Measurements from ENCODE around the gene TNIK. TPM values are rescaled to one million over a fixed set of nuclear protein-coding genes. Genes with fewer than 3 reads are reported as not detected.

The TNIK gene
- polyA plus RNA-seq, 1 of the 3 experiments (the other 2 are of a cell fraction): 19.4 TPM

DNA sequence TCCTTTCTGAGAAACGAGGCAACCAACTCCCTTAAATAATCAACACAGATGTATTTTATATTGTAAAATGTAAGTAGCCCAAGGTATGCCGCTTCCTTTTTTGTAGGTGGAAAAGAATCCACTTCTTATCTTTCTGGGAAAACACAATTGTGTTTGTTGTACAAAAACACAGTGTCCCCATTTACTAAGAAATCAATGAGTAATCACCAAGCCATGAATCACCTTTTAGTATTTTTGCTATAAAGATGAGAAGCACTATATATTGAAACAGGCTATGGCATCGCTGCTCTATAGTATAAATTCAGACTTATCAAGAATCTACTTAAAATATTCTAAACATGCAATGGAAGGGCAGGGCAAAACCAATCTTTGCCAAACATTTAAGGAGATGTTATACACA, 104.0 kb downstream of the TNIK start:
- TF ChIP-seq CHD2 (IDR thresholded peaks at IDR 0.05; ENCODE audit: low read length, partially characterized antibody): no peak
- TF ChIP-seq FOSL2 (IDR thresholded peaks at IDR 0.05; ENCODE audit: borderline replicate concordance, low read depth): 0 out of 2 replicates have a peak, but pooled peaks have one; percentile 17
- Histone ChIP-seq H3K79me2 (ENCODE audit: insufficient read depth) (peaks cover 46% of the 10 kb centered on the region), H4K20me1 (ENCODE audit: insufficient read depth) (no peaks in the 10 kb centered on the region), H3K9me2 (no peaks in the 10 kb centered on the region), H3K36me3 (replicated peaks in 1 of 2; ENCODE audit: control insufficient read depth in 1 of 2, insufficient read depth in 2 of 2, low read length in 1 of 2) (no peaks in the 10 kb centered on the region), H2AFZ (ENCODE audit: low read depth) (no peak overlapping the region), H3K27ac (ENCODE audit: low read depth in 2 of 2, low read length in 1 of 2) (no peak overlapping the region), H3K4me2 (no peak overlapping the region), H3F3A (replicated peaks; ENCODE audit: insufficient read depth) (peaks cover 13% of the 10 kb centered on the region), H3K4me3 (ENCODE audit: low read depth in 2 of 2, low read length in 1 of 2) (no peak overlapping the region), H3K4me1 (ENCODE audit: control insufficient read depth in 1 of 2, insufficient read depth in 2 of 2, low read depth in 1 of 2, low read length in 1 of 2) (peaks cover 6 to 23% of the 10 kb centered on the region in 2 experiments; a peak in 3 of 4 replicates), H3K9me3 (no peaks in the 10 kb centered on the region), H3K27me3 (ENCODE audit: insufficient read depth) (no peaks in the 10 kb centered on the region), H3K9ac (no peak overlapping the region)
- no peak for DNase-seq
- ChIA-PET POLR2A (no interaction called here), CTCF (no interaction called here)
- WGBS (ENCODE audit: low lambda C conversion rate): 86% methylated on average over 3 of the region's 3 CpGs

DNA sequence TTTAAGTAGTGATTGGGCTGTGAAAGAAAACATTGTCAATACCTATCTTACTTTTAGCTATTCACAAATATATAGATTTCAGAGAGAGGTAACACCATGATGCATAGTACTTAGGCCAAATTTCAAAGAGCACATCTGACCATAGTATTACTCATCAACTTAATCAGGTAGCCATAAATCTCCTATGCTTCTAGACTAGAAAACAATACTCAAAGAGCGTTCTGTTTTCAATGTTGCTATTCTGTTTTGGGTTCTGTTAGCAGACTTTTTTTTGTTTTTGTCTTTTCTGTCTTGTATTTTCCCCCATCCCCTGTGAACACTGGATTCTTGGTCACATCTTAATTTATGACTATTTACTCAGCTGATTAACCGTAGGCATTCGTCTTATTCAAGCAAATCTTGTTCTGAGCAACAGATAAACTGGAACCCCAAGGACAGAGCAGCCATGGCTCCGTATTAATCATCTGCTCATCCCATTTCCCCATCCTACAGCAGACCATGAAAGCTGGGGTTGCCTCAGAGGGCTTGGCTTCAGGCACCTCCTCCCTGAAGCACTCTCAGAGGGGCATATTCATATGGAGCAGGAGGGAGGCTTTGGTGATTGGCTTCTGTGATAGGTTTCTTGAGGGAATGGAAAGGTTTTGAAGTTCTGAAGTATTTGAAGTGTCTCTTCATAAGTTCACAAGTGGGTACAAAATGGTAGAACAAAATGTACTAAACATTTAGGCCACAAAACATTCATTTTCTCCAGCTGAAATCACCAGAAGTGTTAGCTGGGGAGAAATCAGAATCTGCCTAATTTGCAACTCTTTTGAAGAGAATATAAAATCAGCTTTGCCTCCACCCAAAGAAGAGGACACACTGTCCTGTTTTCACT, 105.3 kb downstream of the TNIK start:
- TF ChIP-seq TEAD4 (IDR thresholded peaks at IDR 0.05; ENCODE audit: borderline replicate concordance, insufficient read depth) (no peak), TCF12 (IDR thresholded peaks at IDR 0.05) (peak; percentile 46; the same call in 1 of the 2 replicates), RXRA (IDR thresholded peaks at IDR 0.05; ENCODE audit: borderline replicate concordance, low read depth) (0 out of 2 replicates have a peak, but pooled peaks have one; percentile 24), JUND (IDR thresholded peaks at IDR 0.05) (peak; percentile 49; the same call in 1 of the 2 replicates), NFIC (IDR thresholded peaks at IDR 0.05; ENCODE audit: borderline replicate concordance) (0 out of 2 replicates have a peak, but pooled peaks have one; percentile 10), RFX5 (IDR thresholded peaks at IDR 0.05; ENCODE audit: low read length) (no peak)
- TF ChIP-seq, protein P1, sequence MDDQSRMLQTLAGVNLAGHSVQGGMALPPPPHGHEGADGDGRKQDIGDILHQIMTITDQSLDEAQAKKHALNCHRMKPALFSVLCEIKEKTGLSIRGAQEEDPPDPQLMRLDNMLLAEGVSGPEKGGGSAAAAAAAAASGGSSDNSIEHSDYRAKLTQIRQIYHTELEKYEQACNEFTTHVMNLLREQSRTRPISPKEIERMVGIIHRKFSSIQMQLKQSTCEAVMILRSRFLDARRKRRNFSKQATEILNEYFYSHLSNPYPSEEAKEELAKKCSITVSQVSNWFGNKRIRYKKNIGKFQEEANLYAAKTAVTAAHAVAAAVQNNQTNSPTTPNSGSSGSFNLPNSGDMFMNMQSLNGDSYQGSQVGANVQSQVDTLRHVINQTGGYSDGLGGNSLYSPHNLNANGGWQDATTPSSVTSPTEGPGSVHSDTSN (IDR thresholded peaks at IDR 0.05): peak; percentile 52
- Histone ChIP-seq H3K27ac (ENCODE audit: low read depth in 2 of 2, low read length in 1 of 2) (peak overlapping the region in 1 of 2 experiments; percentile 90; a peak in 2 of 4 replicates), H3K9me3 (no peaks in the 10 kb centered on the region), H3K27me3 (ENCODE audit: insufficient read depth) (no peaks in the 10 kb centered on the region), H2AFZ (ENCODE audit: low read depth) (no peak overlapping the region), H3F3A (replicated peaks; ENCODE audit: insufficient read depth) (peaks cover 22% of the 10 kb centered on the region), H3K36me3 (replicated peaks in 1 of 2; ENCODE audit: control insufficient read depth in 1 of 2, insufficient read depth in 2 of 2, low read length in 1 of 2) (no peaks in the 10 kb centered on the region), H3K4me1 (ENCODE audit: control insufficient read depth in 1 of 2, insufficient read depth in 2 of 2, low read depth in 1 of 2, low read length in 1 of 2) (peaks cover 6 to 23% of the 10 kb centered on the region in 2 experiments; a peak in 3 of 4 replicates), H3K4me3 (ENCODE audit: low read depth in 2 of 2, low read length in 1 of 2) (no peak overlapping the region), H4K20me1 (ENCODE audit: insufficient read depth) (no peaks in the 10 kb centered on the region), H3K79me2 (ENCODE audit: insufficient read depth) (peaks cover 37% of the 10 kb centered on the region; the same call in 1 of the 2 replicates), H3K4me2 (no peak overlapping the region; the same call in 1 of the 2 replicates), H3K9ac (no peak overlapping the region), H3K9me2 (no peaks in the 10 kb centered on the region)
- CTCF ChIA-PET: interaction anchor here (1.2 kb wide), 1 partner anchor 8 kb away, joined by 5 read pairs; no protein-coding TSS in a partner anchor
- 72% methylated on average over 4 of the region's 4 CpGs for WGBS (ENCODE audit: low lambda C conversion rate)
- no peak for DNase-seq
- POLR2A ChIA-PET: no interaction called here
